RPMI7951 (cell line): ENCODE measurements around the gene ATG101. TPM values are rescaled to one million over a fixed set of nuclear protein-coding genes. Genes with fewer than 3 reads are reported as not detected.
A peak's percentile ranks its signal among the peaks of the same experiment; 100 is the strongest.

Experiments used
- DNase-seq: peaks from one replicate; pipeline ENCODE4 v3.0.0-alpha.2; 2012; ENCODE audit warnings: low read depth
- total RNA-seq: library from RNA; depleted of rRNA; stranded (reverse); fragments of >200 nt; shearing (Covaris generic); gene quantifications from 2 replicates; pipeline ENCODE4 v1.2.3, GENCODE V29; 2014

ATG101 gene
- total RNA-seq, 1 experiment from 2014 or later, result 46.5 TPM

GRCh38 chr12:52057638-52058576, 11.9 kb upstream of the ATG101 start:
- DNase-seq, result no peak

- no peak for DNase-seq
Measured at GRCh38 chr12:52058631-52059361, 11.0 kb upstream of the ATG101 start.

DNA sequence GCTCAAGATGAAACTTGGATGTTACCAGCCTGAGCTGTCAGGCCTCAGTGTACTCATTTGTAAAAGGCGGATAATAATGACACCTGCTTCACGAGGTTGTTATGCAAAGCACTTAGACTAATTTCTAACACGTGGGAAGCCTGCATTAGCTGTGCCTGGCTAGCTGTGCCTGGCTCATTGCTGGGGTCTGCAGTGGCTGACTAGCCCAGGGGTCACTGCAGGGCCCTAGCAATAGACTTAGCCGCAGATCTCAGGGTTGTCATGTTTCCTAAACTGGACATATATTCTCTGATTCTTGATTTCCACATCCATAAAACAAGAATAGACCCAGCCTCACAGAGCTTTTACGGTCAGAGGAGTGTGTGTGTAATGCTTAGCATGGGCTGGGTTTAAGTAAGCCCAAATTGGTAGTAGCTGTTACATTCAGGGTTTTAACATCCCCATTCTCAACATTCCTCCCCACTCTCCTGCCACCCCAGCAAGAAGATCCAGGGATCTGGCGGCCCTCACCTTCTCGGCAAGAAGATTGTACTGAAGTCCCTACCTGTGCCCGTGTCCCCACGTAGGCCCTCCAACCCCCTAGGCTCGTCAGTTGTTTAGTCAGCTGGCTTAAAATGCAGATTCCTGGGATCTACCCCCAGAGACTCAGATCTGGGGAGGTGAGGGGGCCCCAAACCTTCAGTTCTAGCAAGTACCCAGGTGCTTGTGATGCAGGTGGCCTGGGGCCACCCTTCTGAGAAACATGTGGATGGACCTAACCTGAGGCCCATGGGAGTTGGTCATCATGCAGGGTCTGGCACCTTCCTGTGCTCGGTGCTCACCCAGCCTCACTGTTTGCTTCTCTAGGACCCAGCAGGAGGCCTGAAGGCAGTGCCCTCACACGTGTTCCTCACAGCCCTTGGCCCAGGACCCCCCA, 9.9 kb upstream of the ATG101 start:
- no peak for DNase-seq

GRCh38 chr12:52060498-52061177, 9.1 kb upstream of the ATG101 start:
- DNase-seq, result no peak

DNA sequence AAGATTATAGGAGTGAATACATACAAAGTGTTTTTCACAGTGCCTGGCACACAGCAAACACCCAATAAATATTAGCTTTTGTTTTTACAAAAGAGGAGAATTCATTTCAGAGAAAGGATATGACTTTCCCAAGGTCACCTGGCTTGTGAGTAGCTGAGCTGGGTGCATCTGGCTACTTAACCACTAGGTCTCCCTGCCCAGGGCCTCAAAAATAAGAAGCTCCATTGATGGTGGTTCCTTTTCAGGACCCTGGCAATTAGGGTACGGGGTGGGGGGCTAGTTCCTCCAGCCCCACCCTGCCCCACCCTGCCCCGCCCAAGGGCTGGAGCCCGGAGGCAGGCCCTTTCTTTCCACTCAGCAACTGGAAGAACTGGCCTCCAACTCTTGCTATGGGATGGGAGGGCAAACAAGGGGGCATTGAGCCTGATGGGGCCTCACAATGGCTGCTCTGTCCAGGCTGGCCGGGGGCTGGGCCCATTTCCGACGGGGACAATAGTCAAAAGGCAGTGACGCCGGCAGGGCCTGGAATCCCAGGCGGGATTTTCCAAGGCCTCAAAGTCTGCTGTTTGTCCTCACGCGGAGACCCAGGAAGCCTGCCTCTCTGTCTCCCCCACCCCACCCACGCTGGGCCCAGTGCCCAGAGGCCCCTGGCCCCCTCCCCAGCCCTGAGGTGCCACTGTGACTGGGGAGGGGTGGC, 8.2 kb upstream of the ATG101 start:
- no peak for DNase-seq

- DNase-seq, result no peak
Measured at GRCh38 chr12:52062167-52063081, 7.4 kb upstream of the ATG101 start.

GRCh38 chr12:52063082-52063924, 6.5 kb upstream of the ATG101 start:
- no peak for DNase-seq

DNA sequence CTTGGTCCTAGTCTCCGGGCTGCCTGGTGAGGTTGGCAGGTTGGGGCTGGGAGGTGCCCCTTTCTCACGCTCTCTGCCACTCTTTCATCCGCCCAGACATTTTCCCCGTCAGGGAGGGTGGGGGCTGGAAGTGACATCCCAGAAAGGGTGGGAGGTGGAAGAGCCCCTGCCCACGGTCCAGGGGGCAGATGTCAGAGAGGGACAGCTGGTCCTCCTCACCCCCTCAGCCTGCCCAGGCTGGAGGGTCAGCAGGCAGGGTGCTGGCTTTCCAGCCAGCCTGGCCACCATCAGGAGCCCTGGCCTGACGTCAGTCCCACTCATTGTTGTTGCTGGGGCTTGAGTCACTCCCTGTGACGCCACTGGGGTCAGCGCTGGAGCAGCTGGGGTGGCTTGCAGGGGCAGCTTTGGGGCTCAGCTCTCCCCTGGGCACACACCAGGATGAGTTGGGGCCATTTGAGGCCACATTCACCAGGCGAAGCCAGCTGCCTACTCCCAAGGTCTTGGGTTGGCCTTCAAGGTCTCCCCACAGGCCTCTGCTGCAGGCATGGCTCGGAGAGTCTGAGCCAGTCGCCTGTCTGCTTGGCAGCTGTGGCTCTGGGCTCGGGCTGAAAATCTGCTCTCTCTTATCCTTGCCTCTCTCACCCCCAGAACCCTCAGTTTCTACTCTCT, 5.7 kb upstream of the ATG101 start:
- DNase-seq, result peak; percentile 65

DNA sequence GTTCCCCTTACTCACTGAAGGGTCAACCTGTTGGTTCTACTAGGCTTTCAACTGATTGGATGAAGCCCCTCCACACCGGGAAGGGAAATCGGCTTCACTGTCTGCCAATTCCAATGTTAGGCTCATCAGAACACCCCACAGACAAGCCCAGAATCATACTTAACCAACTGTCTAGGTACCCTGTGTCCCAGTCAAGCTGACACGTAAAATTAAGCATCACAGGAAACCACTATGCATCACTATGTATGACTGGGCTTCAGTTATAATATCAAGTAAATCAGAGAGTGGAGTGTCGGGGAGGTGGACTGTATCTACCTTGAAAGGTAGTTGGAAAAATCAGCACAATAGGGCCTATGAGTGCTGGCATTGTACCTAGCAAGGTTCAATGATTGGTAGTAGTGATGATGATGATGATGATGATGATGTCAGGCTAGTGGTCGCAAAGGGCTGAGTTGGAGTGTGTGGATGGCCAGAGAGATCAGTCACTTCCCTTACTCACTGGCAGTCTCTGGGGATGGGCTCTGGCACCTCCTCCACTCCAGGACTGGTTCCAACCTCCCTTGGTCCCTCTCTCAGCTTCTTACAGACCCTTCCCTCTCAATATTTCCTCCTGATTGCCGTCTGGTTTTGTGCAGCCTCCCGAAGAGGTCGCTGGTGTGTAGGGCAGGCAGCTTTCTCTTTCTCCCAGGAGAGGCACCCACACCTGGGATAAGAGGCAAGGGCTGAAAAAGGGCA, 3.3 kb upstream of the ATG101 start:
- DNase-seq, result no peak

- DNase-seq, result no peak
Measured at GRCh38 chr12:52067081-52067374, 2.8 kb upstream of the ATG101 start.

- peak; percentile 26 for DNase-seq
Measured at GRCh38 chr12:52070185-52070925, 577 bp downstream of the ATG101 start.

DNA sequence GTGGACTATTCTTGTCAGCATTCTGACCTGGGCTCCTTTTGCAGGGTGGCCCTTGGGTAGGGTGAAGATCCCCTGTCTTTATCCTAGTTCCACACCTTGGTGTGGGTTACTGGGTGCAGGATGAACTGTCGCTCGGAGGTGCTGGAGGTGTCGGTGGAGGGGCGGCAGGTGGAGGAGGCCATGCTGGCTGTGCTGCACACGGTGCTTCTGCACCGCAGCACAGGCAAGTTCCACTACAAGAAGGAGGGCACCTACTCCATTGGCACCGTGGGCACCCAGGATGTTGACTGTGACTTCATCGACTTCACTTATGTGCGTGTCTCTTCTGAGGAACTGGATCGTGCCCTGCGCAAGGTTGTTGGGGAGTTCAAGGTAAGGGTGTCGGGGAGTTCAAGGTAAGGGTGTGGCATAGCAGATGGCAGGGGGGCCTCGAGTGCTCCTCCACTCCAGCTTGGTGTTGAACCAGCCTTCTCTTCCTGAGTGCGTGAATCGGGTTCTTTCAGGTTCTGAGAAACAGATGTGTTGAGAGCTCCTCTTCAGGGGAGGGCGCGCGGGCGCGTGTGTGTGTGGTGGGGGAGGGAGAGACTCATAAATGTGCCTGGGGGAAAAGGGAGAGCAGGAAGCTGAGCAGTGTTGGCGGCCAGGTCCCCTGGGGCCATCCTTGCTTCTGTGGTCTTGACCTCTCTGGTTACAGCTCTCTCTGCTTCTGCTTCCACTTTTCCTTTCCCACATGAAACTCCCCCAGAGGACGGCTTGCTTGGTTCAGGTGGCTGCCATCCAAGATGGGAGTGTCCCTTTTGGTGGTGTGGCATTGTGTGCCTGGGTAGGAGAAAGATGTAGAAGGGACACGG, 4.0 kb downstream of the ATG101 start:
- DNase-seq, result peak; percentile 93

GRCh38 chr12:52074971-52075724, 5.4 kb downstream of the ATG101 start:
- no peak for DNase-seq

DNA sequence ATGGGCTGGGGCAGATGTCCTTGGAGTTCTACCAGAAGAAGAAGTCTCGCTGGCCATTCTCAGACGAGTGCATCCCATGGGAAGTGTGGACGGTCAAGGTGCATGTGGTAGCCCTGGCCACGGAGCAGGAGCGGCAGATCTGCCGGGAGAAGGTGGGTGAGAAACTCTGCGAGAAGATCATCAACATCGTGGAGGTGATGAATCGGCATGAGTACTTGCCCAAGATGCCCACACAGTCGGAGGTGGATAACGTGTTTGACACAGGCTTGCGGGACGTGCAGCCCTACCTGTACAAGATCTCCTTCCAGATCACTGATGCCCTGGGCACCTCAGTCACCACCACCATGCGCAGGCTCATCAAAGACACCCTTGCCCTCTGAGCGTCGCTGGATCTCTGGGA, 7.0 kb downstream of the ATG101 start:
- no peak for DNase-seq

GRCh38 chr12:52078276-52078675, 8.5 kb downstream of the ATG101 start:
- DNase-seq, result no peak
